ENCODE results near the gene HNRNPAB. TPM values are rescaled to one million over a fixed set of nuclear protein-coding genes. Genes with fewer than 3 reads are reported as not detected.
A peak's percentile ranks its signal among the peaks of the same experiment; 100 is the strongest.

Gene HNRNPAB
- total and polyA plus RNA-seq, 9 of the 15 experiments (the other 6 are each of a cell fraction or from before 2014, with no cell fraction given), result 34.6 to 425 (median 236) TPM

DNA sequence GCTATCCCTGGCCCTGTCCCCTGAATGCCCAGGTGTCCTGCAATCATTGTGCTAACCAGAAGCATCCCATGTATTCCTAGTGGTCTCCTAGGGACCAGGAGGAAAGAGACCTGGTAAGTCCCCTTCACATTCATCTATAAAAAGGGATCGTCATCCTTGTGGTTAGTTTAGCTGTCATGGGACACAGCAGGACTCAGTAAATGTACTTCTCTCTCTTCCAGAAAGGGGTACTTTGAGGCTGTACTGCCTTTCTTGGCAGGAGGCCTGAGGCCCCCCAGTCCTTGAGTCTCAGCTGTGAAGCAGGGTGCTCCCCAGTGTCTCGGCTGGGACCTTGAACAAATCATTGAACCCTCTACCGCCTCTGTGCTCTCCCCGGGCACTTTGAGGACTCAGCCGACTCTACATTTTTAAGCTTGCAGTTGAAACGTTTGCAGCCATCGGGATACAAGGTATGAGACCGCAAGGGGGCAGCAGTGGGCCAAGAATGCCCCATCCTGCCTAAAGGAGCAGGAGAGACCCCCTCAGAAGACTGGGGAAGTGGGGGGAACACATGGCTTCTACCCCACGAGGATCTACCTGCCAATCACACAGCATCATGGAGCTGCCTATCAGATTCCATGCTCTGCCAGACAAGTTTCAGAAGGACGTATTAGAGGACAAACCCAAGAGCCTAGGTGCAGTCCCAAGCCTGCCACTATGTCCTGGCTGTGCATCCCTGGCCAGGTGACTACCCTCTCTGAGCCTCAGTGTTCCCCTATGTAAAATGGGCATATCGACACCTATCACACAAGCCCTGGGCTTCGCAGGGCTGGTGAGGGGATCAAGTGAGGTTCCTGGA lies 30.6 kb downstream of the HNRNPAB start (continued):
- no peak for TF ChIP-seq RBFOX2 (IDR thresholded peaks at IDR 0.05; ENCODE audit: low read depth, low read length)
- TF ChIP-seq XRCC5 (IDR thresholded peaks at IDR 0.05; ENCODE audit: low read depth, low read length), result no peak
- TF ChIP-seq TAF1 (IDR thresholded peaks at IDR 0.05; ENCODE audit: control insufficient read depth, extremely low read depth, insufficient read depth, low read length, severe bottlenecking), result no peak
- TF ChIP-seq, protein P1, sequence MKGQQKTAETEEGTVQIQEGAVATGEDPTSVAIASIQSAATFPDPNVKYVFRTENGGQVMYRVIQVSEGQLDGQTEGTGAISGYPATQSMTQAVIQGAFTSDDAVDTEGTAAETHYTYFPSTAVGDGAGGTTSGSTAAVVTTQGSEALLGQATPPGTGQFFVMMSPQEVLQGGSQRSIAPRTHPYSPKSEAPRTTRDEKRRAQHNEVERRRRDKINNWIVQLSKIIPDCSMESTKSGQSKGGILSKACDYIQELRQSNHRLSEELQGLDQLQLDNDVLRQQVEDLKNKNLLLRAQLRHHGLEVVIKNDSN (CRISPR knock-in tag; IDR thresholded peaks at IDR 0.05), result no peak
- no peak for TF ChIP-seq ESRRB (CRISPR knock-in tag; IDR thresholded peaks at IDR 0.05; ENCODE audit: borderline replicate concordance)
- no peak for TF ChIP-seq ZNF507 (tag; conservative IDR thresholded peaks at IDR 0.05)
- TF ChIP-seq PURB (CRISPR knock-in tag; IDR thresholded peaks at IDR 0.05; ENCODE audit: low read depth), result no peak
- TF ChIP-seq, protein P2, sequence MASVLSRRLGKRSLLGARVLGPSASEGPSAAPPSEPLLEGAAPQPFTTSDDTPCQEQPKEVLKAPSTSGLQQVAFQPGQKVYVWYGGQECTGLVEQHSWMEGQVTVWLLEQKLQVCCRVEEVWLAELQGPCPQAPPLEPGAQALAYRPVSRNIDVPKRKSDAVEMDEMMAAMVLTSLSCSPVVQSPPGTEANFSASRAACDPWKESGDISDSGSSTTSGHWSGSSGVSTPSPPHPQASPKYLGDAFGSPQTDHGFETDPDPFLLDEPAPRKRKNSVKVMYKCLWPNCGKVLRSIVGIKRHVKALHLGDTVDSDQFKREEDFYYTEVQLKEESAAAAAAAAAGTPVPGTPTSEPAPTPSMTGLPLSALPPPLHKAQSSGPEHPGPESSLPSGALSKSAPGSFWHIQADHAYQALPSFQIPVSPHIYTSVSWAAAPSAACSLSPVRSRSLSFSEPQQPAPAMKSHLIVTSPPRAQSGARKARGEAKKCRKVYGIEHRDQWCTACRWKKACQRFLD (CRISPR knock-in tag; IDR thresholded peaks at IDR 0.05), result no peak
- no peak for TF ChIP-seq KDM4B (IDR thresholded peaks at IDR 0.05; ENCODE audit: borderline replicate concordance in 2 of 2, low read depth in 1 of 2)
- TF ChIP-seq, protein P3, sequence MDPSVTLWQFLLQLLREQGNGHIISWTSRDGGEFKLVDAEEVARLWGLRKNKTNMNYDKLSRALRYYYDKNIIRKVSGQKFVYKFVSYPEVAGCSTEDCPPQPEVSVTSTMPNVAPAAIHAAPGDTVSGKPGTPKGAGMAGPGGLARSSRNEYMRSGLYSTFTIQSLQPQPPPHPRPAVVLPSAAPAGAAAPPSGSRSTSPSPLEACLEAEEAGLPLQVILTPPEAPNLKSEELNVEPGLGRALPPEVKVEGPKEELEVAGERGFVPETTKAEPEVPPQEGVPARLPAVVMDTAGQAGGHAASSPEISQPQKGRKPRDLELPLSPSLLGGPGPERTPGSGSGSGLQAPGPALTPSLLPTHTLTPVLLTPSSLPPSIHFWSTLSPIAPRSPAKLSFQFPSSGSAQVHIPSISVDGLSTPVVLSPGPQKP (CRISPR knock-in tag; IDR thresholded peaks at IDR 0.05), result no peak
- TF ChIP-seq, protein P4, sequence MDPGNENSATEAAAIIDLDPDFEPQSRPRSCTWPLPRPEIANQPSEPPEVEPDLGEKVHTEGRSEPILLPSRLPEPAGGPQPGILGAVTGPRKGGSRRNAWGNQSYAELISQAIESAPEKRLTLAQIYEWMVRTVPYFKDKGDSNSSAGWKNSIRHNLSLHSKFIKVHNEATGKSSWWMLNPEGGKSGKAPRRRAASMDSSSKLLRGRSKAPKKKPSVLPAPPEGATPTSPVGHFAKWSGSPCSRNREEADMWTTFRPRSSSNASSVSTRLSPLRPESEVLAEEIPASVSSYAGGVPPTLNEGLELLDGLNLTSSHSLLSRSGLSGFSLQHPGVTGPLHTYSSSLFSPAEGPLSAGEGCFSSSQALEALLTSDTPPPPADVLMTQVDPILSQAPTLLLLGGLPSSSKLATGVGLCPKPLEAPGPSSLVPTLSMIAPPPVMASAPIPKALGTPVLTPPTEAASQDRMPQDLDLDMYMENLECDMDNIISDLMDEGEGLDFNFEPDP (CRISPR knock-in tag; IDR thresholded peaks at IDR 0.05), result no peak
- no peak for TF ChIP-seq CHCHD3 (CRISPR knock-in tag; IDR thresholded peaks at IDR 0.05)
- peak; percentile 71 to 75 for TF ChIP-seq KDM1A (IDR thresholded peaks at IDR 0.05)
- TF ChIP-seq, protein P5, sequence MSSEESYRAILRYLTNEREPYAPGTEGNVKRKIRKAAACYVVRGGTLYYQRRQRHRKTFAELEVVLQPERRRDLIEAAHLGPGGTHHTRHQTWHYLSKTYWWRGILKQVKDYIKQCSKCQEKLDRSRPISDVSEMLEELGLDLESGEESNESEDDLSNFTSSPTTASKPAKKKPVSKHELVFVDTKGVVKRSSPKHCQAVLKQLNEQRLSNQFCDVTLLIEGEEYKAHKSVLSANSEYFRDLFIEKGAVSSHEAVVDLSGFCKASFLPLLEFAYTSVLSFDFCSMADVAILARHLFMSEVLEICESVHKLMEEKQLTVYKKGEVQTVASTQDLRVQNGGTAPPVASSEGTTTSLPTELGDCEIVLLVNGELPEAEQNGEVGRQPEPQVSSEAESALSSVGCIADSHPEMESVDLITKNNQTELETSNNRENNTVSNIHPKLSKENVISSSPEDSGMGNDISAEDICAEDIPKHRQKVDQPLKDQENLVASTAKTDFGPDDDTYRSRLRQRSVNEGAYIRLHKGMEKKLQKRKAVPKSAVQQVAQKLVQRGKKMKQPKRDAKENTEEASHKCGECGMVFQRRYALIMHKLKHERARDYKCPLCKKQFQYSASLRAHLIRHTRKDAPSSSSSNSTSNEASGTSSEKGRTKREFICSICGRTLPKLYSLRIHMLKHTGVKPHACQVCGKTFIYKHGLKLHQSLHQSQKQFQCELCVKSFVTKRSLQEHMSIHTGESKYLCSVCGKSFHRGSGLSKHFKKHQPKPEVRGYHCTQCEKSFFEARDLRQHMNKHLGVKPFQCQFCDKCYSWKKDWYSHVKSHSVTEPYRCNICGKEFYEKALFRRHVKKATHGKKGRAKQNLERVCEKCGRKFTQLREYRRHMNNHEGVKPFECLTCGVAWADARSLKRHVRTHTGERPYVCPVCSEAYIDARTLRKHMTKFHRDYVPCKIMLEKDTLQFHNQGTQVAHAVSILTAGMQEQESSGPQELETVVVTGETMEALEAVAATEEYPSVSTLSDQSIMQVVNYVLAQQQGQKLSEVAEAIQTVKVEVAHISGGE (CRISPR knock-in tag; IDR thresholded peaks at IDR 0.05), result no peak
- TF ChIP-seq CREB1 (IDR thresholded peaks at IDR 0.05), result no peak
- no peak for TF ChIP-seq CREB1 (CRISPR knock-in tag; IDR thresholded peaks at IDR 0.05)
- TF ChIP-seq TGIF2 (CRISPR knock-in tag; IDR thresholded peaks at IDR 0.05), result no peak
- no peak for TF ChIP-seq MYNN (IDR thresholded peaks at IDR 0.05)
- no peak for TF ChIP-seq MYNN (CRISPR knock-in tag; IDR thresholded peaks at IDR 0.05)

All from K562 (cell line).